GM12872 (cell line): ENCODE measurements around the gene CXCR6.

ENCODE experiments used
- TF ChIP-seq, protein P1 (sequence below): IDR thresholded peaks from 3 replicates; pipeline ENCODE4 v1.5.1; 2011; ENCODE audit warnings: low read depth, mild to moderate bottlenecking, low read length, moderate library complexity; ENCODE audit not compliant: insufficient read depth

The CXCR6 gene

DNA sequence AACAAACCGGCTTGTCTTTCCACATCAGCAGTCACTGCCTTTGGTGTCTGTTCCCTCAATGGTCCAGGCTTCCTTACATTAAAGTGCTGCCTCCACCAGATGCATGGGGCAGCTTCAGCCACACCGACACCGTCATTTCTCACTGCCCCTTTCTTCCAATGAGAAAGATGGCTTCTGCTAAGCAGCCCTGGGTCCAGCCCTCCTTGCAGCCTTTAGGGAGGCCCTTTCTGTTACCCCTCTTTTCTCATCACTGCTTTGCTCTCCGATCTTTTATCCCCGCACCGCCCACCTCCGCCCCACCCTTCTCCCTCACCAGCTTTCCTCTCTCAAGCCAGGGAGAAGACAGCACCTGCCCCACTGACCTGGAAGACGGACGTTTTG lies 28.2 kb upstream of the CXCR6 start:
- TF ChIP-seq, protein P1, sequence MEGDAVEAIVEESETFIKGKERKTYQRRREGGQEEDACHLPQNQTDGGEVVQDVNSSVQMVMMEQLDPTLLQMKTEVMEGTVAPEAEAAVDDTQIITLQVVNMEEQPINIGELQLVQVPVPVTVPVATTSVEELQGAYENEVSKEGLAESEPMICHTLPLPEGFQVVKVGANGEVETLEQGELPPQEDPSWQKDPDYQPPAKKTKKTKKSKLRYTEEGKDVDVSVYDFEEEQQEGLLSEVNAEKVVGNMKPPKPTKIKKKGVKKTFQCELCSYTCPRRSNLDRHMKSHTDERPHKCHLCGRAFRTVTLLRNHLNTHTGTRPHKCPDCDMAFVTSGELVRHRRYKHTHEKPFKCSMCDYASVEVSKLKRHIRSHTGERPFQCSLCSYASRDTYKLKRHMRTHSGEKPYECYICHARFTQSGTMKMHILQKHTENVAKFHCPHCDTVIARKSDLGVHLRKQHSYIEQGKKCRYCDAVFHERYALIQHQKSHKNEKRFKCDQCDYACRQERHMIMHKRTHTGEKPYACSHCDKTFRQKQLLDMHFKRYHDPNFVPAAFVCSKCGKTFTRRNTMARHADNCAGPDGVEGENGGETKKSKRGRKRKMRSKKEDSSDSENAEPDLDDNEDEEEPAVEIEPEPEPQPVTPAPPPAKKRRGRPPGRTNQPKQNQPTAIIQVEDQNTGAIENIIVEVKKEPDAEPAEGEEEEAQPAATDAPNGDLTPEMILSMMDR: no peak

DNA sequence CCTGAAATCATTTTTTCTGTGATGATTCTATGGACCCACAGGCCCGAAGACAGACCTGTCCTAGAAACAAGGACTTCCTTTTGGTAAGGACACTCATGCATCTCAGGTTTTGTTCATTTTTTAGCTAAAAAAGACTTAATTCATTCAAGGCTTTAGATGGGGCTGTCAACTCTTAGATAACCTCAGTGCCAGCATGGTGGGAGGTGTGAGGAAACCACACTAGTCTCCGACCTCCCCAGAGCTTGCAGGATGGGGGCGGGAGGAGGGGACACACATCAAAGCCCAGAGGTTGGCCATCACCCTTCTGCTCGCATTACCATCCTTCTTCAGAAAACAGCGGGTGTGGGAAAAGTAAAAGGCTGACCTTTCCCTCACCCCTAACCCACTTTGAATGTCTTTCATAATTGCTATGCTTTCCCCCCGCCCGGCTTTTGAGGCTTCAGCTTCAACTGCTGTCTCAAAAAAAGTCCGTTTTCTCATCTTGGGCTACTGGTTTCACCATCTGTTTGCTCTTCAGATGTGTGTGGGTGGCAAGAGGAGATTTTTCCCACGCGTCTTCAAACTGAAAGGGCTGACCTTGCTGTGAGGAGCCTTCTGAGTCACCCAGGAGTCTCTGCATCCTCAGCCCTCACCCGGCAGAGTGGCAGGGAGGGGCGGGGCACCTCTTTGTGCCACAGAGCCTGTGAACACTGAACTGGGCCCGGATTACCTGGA lies 27.6 kb upstream of the CXCR6 start:
- TF ChIP-seq, protein P1: no peak

DNA sequence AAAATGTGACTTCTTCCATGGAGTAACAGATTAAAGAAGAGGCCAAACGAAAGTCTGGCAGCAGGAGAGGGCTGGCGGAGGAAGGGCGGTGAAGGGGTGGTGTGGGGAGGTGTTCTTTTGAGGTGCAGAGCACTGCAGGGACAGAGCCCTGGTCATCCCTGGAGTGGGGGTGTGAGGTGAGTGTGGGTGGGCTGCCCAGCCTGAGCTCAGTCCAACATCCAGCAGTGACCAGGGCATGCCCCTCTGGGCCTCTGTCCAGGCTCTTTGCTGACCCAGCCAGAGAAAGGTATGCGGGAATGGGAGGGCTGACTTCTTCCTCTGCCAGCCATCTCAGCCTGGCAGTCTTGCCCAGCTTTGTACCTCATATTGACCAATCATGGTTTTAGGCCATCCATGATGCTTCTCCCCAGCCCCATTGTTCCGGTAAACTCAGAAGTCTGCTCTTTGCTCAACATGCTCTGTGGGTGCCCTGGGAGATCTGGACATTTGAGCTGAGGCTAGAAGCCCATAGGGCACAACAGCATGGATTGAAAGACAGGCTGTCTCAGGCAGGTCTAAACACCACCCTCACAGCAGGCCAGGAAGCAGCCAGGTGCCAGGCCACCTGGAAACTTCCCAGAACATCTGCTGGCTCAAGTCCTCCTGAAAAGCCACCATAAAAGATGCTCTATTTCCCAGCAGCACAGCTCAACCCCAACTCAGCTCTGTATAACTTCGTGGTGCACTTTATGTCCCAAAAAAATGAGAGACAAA lies 25.9 kb upstream of the CXCR6 start:
- TF ChIP-seq, protein P1: no peak

DNA sequence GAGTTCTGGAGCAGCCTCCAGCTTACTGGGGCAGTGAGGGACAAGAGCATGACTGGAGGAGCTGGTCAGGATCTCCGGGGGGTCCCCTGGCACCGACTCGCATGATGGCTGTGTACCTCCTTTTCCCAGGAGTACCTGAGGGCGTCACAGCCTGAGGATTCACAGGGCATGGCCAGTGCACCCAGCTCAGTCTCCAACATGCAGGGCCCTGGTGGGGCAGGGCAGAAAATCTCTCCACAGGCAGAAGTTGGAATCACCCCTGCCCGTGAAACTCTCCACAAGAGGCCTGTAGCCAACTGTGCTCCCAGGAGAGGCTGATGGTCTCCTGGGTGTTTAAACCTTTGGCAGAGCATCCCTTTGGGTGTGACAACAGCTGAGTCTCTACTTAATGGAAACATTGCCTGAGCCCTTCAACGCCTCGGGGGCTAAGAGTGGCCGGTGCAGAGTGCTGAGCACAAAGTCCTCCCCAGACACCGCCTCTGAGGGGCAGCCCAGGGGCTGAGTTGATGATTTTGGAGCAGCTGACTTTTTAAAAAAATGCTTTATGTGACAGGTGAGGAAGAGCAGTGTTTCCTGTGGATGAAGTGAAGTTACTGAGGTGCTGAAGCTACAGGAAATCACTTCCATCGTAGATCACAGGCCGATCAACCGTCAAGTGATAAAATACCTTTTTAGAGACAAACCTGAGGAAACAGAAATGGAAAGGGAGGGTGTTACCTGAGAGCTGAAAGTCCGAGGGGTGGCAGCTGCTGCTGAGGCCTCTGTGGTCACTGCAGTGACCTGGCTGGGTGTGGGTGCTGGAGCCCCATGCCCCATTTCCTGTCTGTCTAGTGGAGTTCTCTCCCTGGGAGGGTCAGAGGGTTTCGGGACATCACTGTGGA lies 21.9 kb upstream of the CXCR6 start:
- TF ChIP-seq, protein P1: no peak

DNA sequence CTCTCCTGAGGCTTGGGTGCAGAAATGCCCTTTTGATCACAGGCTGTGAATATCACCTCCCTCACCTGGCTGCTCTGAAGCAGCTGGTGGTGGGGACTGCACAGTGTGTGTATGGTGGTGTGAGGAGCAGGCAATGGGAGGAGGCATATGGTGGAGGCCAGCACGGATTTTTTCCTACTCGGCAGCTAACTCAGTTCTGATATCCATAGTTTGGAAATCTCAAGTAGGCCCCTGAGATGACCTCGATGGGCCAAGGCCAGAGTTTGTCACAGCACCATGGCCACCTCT lies 21.3 kb upstream of the CXCR6 start:
- TF ChIP-seq, protein P1: no peak

DNA sequence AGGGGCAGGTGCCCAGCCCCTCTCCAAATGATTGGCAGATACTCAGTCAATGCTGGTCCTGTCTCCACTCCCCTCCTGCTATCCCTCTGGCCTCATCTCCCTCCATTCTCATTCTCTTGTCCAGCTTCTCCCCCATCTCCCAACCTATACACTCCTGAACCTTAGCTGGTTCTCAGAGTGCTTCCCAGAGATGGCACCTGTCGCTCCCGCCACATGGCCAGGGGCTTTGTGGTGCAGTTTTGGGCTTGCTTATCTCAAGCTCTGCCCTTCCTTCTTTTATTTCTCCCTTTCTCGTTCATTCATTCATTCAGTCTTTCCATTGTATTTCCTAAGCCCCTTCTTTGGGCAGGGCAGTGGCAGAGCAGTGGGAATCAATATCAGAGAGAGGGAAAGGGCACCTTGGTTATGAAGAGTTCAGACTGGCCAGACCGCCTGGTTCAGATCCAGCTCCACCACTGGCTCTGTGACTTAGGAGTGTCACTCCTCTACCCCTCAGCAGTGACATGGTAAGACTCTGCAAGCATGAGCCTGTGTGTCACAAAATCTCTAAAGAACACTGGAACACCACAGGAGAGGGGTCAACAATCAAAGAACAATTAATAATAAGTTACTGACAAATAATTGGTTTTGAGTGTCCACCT lies 20.2 kb upstream of the CXCR6 start:
- TF ChIP-seq, protein P1: no peak

DNA sequence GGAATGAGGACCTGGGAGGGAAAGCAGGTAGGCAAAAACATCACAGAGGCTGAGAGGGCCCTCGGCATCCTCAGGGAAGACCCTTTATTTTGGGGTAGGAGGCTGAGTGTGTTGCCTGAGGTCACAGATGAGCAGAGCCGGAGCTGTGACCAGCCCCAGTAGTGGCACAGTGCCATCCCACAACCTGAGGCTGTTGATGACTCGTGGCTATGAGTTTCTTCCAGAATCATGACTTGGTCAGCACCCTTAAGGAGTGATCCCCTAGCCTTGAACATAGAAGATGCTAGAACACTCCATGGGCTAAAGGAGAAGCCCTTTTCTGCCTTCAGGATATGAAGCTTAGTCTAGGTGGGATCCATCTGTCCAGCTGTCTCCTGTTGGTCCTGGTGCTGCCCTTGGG lies 19.5 kb upstream of the CXCR6 start:
- TF ChIP-seq, protein P1: no peak
